VCaP (cell line): Measurements from ENCODE around the gene GINS2.

Experiments used
- H3K27ac ChIP-seq: fragments of 450-650 bp; 2 replicates; pipeline ENCODE4 v1.5.1; 2017
- CTCF ChIP-seq: fragments of 450-650 bp; conservative IDR thresholded peaks from 2 replicates; pipeline ENCODE4 v1.5.1; 2017; ENCODE audit warnings: mild to moderate bottlenecking, moderate library complexity

Gene GINS2

GRCh38 chr16:85659805-85660511 is 28.8 kb downstream of the GINS2 start:
- peak; percentile 67 for TF ChIP-seq CTCF
- peak overlapping the region; percentile 54 for H3K27ac ChIP-seq

- peak overlapping the region; percentile 54 for H3K27ac ChIP-seq
- no peak for TF ChIP-seq CTCF
These were observed 29.4 kb downstream of the GINS2 start for GRCh38 chr16:85659336-85659735.

GRCh38 chr16:85658504-85659326 is 30.0 kb downstream of the GINS2 start:
- no peak for TF ChIP-seq CTCF
- peak overlapping the region; percentile 54 for H3K27ac ChIP-seq

- TF ChIP-seq CTCF = no peak
- H3K27ac ChIP-seq = peak overlapping the region; percentile 54
These were observed 30.8 kb downstream of the GINS2 start for GRCh38 chr16:85657996-85658395.

- no peak for TF ChIP-seq CTCF
These were observed 31.5 kb downstream of the GINS2 start for GRCh38 chr16:85657267-85657650.

GRCh38 chr16:85656351-85657266 is 32.1 kb downstream of the GINS2 start:
- no peak for TF ChIP-seq CTCF
- H3K27ac ChIP-seq = peak overlapping the region; percentile 54; the same call in 1 of the 2 replicates

More at GRCh38 chr16:85657267-85657650, 31.5 kb downstream of the GINS2 start:
- peak overlapping the region; percentile 54; the same call in 1 of the 2 replicates for H3K27ac ChIP-seq
